ENCODE data around the gene PARVA. TPM values are rescaled to one million over a fixed set of nuclear protein-coding genes. Genes with fewer than 3 reads are reported as not detected.

PARVA gene
- total RNA-seq, 4 donors from 2014 or later: 52.9 to 188 (median 66.5) TPM

- no peaks in the 10 kb centered on the region for H3K9me3 ChIP-seq
- no peak overlapping the region for H3K4me3 ChIP-seq
- TF ChIP-seq CTCF (IDR thresholded peaks at IDR 0.05) (no peak), POLR2A (IDR thresholded peaks at IDR 0.05) (no peak)
- H3K27me3 ChIP-seq: no peaks in the 10 kb centered on the region
- H3K27ac ChIP-seq: no peak overlapping the region
- no peak for DNase-seq
- intact Hi-C loops (cut with DNase I; ENCODE audit: low total_unique reads): no loop called here
- H3K36me3 ChIP-seq: no peaks in the 10 kb centered on the region
- peaks cover 6 to 8% of the 10 kb centered on the region in 2 donors for H3K4me1 ChIP-seq
These were observed 176.8 kb downstream of the PARVA start for GRCh38 chr11:12554122-12554521.

GRCh38 chr11:12556155-12556554 is 178.8 kb downstream of the PARVA start:
- Histone ChIP-seq H3K27ac (peak overlapping the region; percentile 67 to 80), H3K36me3 (no peaks in the 10 kb centered on the region), H3K9me3 (no peaks in the 10 kb centered on the region), H3K27me3 (no peaks in the 10 kb centered on the region), H3K4me1 (peaks cover 6 to 8% of the 10 kb centered on the region in 2 donors), H3K4me3 (no peak overlapping the region)
- TF ChIP-seq POLR2A (IDR thresholded peaks at IDR 0.05) (no peak), CTCF (IDR thresholded peaks at IDR 0.05) (no peak)
- intact Hi-C loops (cut with DNase I; ENCODE audit: low total_unique reads): no loop called here
- DNase-seq: peak; percentile 47 to 52

GRCh38 chr11:12556788-12557384 is 179.5 kb downstream of the PARVA start:
- H3K27ac ChIP-seq: peak overlapping the region; percentile 67 to 80
- H3K36me3 ChIP-seq: no peaks in the 10 kb centered on the region
- no peaks in the 10 kb centered on the region for H3K27me3 ChIP-seq
- H3K4me1 ChIP-seq: peaks cover 6 to 8% of the 10 kb centered on the region in 2 donors
- TF ChIP-seq POLR2A (IDR thresholded peaks at IDR 0.05) (no peak), CTCF (IDR thresholded peaks at IDR 0.05) (no peak)
- intact Hi-C loops (cut with DNase I; ENCODE audit: low total_unique reads): no loop called here
- H3K9me3 ChIP-seq: no peaks in the 10 kb centered on the region
- H3K4me3 ChIP-seq: no peak overlapping the region
- DNase-seq: peak; percentile 75 to 81

GRCh38 chr11:12559011-12559410 is 181.6 kb downstream of the PARVA start:
- intact Hi-C loops (cut with DNase I; ENCODE audit: low total_unique reads): no loop called here
- Histone ChIP-seq H3K36me3 (no peaks in the 10 kb centered on the region), H3K27me3 (no peaks in the 10 kb centered on the region), H3K4me1 (peaks cover 6 to 8% of the 10 kb centered on the region in 2 donors), H3K4me3 (no peak overlapping the region), H3K27ac (no peak overlapping the region), H3K9me3 (no peaks in the 10 kb centered on the region)
- no peak for TF ChIP-seq CTCF (IDR thresholded peaks at IDR 0.05)
- TF ChIP-seq POLR2A (IDR thresholded peaks at IDR 0.05): no peak
- no peak for DNase-seq

- intact Hi-C loops (cut with DNase I; ENCODE audit: low total_unique reads): no loop called here
- peaks cover 6 to 8% of the 10 kb centered on the region in 2 donors for H3K4me1 ChIP-seq
- no peak overlapping the region for H3K27ac ChIP-seq
These were observed 183.0 kb downstream of the PARVA start for GRCh38 chr11:12560362-12560761.

More at GRCh38 chr11:12560362-12560761, 183.0 kb downstream of the PARVA start:
- Histone ChIP-seq H3K36me3 (no peaks in the 10 kb centered on the region), H3K4me3 (no peak overlapping the region), H3K9me3 (no peaks in the 10 kb centered on the region), H3K27me3 (no peaks in the 10 kb centered on the region)
- no peak for TF ChIP-seq CTCF (IDR thresholded peaks at IDR 0.05)
- no peak for TF ChIP-seq POLR2A (IDR thresholded peaks at IDR 0.05)
- DNase-seq: no peak
